SKM-1 treated with dmso at 0.1 percent for 144 hours (cell line): ENCODE data around the gene BOC.

Experiments used
- DNase-seq: peaks from one replicate; lab custom pipeline; 2025; ENCODE audit not compliant: unreplicated experiment; lab: John Stamatoyannopoulos, UW

Gene BOC

DNA sequence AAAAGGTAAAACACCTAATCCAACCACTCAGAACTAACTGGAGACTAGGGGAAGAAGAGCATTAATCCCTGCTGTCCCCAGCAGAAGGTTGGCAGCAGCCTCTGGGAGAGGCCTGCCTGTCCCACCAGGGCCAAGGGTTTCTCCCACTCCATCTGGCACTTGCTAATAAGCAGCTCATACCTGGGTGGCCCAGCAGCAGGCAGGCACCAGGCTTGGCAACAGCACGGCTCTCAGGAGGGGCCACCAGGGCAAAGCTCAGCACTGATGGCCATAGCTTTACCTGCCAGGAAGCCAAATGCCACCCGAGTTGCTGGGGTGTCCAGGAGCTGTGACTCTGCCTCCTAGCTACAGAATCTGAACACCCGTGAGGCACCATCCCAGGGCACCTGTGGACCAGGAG lies 58.3 kb downstream of the BOC start:
- no peak for DNase-seq

DNA sequence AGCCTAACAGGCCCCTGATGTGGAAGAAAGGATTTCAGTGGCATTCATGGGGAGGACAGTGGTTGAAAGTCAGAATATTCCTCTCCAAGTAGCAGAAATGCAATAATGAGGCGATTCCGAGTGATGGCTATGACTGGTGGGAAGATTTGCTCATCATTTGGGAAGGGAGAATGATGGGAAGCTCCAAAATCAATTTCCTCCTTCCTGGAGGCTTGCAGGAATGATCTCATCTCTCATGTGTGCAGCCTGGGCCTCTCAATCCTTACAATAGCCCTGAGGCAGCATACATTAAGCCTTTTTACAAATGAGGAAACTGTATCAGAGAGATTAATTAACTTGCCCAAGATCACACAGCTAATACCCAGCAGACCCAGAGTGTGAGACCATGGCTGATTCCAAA lies 58.7 kb downstream of the BOC start:
- no peak for DNase-seq

DNA sequence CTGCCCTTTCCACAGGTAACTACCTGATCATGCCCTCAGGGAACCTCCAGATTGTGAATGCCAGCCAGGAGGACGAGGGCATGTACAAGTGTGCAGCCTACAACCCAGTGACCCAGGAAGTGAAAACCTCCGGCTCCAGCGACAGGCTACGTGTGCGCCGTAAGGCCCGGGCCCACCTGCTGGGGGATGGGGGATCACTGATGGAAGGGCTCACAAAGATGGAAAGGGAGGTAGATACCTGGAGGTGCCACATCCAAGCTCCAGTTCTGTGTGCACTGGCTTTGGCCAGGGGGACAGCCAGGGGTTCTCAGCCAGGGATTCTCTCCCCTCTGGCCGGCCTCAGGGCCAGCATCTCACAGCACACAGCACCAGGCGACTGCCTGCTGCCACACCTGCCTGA lies 59.4 kb downstream of the BOC start:
- DNase-seq = no peak

DNA sequence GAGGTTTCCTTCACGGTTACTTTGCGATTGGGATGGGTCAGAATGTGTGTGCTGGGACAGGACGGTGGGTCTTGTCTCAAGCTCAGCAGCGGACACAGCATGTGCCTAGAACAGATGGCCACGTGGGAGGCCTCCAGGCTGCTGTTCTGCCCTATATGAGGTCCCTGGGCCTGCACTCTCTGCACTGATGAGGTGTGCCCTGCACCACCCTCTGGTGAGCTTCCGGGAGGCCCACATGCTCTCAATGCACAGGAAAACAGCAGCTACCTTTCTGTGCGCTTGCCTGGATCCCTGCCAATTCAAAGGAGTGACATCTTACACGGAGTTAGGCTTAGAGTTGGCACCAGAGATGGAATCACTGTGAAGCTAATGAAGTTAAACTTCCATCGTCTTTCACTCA lies 59.8 kb downstream of the BOC start:
- DNase-seq = no peak

DNA sequence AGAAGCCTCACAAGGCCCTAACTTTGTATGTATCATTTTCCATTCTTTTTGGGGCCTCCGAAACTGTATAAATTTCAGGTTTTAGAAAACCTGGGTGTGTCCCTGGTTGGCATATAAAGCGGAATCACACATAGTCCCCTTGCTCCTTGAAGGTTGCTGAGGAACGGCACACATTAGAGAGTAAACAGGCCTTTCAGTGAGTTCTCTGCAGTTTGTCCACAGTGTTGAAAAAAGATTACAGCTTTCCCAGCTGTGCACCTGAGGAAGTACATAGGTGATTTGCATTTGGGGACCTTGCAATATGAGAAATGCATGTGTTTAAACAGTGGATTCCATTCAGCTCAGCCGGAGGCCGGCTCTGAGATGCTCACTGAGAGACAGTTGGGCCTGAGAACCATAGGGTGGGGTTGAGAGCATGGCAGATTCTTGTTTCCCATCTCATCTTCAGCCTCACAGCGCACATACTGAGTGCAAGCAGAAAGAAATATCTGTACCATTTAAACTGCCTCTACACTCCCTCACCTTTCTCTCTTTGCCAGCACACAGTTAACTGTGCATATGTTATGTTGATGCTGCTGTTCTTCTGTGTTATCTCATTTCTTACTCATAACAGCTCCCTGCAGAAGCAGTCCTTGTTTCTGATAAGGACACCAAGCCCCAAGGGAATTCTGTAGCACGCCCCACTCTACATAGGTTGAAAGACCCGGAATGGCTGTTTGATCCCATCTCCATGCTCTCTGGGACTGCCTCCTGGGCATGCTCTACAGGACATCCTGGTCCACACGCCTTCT lies 60.4 kb downstream of the BOC start:
- no peak for DNase-seq

DNA sequence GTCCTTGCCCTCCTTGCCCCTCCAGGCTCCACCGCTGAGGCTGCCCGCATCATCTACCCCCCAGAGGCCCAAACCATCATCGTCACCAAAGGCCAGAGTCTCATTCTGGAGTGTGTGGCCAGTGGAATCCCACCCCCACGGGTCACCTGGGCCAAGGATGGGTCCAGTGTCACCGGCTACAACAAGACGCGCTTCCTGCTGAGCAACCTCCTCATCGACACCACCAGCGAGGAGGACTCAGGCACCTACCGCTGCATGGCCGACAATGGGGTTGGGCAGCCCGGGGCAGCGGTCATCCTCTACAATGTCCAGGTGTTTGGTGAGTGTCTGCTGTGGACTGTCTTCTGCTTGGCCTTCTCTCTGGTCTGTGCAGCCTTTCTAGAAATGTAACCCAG lies 61.0 kb downstream of the BOC start:
- no peak for DNase-seq

DNA sequence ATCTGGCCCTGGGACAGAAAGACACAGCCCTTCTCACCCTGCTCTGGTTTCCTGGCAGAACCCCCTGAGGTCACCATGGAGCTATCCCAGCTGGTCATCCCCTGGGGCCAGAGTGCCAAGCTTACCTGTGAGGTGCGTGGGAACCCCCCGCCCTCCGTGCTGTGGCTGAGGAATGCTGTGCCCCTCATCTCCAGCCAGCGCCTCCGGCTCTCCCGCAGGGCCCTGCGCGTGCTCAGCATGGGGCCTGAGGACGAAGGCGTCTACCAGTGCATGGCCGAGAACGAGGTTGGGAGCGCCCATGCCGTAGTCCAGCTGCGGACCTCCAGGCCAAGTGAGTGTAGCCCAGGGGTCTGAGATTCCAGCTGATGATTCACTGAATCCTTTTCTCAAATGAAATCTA lies 61.7 kb downstream of the BOC start:
- no peak for DNase-seq

DNA sequence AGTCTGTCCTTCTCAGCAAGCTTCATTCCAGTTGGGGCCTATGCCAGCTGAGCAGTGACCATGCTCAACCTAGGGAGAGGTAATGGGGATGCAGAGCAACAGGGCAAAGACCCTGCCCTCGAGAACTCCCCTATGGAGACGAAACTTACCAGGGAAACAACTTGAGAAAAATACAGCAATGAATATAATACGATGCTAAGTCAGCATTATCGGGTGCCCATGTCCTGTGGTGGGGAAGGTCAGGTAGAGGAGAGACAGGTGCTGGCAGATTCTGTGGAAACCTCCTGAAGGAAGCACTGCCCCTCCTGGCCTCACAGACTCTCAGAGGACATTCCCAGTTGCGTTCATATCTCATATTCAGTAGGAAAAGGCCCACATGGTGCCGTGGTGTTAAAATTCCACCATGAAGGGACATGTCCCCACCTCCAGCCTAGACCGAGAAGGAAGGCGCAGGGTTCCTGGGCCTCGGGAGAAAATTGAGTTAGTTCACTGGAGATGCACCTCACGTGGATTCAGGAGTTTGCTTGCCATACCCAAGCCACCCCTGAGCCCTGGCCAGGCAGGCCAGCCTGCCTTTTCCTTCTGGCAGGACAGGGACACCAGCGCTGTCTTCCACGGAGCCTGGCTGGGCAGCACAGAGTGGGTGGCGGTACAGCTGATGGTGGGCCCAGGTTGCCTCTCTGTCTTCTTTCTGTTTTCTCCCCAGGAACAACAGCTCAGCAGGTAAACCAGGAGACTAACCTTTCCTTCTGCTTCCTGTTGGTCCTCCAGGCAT lies 62.4 kb downstream of the BOC start:
- DNase-seq = no peak

DNA sequence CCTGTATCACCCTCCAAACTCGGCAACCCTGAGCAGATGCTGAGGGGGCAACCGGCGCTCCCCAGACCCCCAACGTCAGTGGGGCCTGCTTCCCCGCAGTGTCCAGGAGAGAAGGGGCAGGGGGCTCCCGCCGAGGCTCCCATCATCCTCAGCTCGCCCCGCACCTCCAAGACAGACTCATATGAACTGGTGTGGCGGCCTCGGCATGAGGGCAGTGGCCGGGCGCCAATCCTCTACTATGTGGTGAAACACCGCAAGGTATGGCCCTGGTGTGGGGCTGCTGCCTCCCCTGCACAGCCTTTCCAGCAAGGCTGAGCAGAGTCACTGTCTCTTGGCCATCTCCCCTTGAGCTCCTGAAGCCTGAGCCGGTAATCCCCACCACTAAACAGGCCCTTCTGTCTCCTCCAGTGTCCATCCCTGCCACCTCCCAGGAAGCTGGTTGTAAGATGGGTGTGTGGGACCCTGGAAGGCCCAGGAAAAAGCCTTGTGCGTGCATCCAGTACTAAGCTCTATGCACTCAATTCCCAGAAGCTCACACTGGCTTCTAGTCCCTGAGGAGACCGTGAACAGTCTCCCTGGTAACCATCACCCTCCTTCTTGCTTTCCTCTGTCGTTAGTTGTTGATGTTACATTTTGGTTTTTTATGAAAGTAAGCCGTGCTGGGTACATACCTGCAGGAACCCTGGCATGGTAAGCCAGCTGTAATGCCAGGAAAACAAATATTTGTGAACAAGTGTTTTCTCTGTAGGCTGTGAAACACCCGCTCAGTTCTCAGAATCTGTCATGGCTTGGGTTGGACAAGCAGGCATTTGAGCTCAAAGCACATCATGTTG lies 63.3 kb downstream of the BOC start:
- no peak for DNase-seq

DNA sequence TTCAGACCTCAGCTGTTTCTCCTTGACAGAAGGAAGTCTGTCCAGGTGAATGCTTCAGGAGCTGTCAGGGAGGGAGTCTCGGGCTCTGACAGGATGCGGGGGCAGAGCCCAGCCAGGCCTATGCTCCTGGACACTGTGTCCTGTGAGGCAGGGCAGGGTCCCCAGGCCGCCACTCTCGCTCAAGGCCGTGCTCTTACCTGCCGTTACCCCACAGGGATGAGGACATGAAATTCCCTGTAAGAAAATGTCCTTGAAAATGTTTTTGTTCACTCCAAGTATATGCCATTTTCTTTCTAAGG lies 63.9 kb downstream of the BOC start:
- DNase-seq = no peak

DNA sequence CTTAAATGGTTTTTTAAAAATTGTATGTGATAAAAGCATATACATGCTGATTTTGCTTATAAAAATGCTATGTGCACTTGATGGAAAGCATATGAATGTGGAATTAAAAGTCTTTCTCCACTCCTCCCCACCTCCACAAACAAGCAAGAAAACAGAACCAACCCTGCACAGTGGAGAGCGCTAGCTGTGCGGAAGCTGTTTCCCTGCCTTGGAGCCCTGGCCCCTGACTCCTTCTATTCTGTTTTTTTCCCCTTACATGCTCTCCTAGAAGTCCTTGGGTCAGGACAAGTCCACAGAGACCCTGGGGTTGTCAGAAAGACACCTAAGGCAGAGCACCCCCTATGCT lies 64.2 kb downstream of the BOC start:
- no peak for DNase-seq

DNA sequence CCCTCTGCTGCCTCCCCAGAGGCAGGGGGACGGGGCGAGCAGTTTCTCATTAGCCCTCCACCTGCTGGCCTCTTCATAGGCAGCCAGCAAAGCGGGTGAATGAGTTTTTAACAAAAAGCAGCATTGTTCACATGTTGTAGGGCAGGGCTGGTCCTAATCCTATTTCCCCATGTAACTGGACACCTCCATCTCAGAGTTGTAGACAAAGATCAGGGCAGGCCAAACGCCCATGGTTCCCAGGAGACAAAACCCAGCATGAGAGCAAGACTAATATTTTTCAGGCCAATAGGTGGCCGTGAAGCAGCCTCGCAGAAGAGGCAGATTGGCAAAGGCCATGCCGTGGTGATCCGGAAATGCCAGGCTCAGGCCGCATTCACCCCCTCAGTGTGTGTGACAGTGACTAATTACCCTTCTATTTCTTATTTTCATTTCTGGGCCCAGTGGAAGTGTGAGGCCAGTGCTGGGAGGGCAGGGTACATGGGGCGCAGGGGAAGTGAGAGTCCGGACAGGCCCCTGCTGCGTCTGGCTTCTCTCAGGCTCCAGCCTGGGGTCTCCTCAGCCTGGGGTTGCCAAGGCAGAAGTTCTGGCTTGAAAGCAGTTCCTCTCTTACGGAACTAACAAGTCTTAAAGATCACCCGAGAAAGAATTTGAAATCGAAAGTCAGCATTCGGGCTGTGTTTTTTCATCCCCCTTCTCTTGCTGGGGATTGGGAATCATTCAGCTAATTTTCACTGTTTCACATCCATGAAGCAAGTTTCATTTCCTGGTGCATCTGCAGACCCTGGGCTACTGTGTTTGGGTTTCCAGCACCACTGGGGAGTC lies 64.8 kb downstream of the BOC start:
- no peak for DNase-seq

DNA sequence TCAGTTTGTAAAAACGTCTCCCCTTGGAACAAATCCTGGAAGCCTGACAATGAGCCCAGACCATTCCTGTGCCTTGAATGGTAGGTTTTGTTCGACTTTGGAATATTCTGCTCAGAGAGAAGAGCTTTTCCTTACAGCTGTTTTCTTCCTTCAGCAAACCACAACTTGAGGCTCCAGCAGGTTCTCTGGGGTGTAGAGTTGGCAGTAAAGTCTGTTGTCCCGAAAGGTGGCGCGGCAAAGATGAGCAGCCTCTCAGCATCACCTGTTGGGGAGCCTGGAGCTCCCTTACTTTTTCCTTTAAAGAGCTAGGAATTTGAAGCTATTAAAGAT lies 65.4 kb downstream of the BOC start:
- no peak for DNase-seq

DNA sequence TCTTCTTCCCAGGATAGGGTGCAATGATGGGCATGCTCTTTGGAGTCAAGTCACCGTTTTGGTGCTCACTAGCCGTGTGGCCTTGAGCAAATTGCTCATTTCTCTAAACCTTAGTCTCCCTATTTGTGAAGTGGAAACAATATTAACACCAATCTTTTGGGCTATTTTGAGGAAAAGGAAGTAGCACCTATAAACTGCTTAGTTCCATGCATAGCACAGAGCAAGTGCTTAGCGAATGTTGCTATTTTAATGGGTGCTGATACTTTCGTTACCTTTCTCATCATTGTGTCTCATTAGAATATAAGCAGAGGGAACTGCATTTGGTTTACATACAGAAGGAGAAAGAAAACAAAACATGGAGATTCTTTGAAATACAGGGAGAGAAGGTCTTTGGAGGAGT lies 66.1 kb downstream of the BOC start:
- DNase-seq = no peak

DNA sequence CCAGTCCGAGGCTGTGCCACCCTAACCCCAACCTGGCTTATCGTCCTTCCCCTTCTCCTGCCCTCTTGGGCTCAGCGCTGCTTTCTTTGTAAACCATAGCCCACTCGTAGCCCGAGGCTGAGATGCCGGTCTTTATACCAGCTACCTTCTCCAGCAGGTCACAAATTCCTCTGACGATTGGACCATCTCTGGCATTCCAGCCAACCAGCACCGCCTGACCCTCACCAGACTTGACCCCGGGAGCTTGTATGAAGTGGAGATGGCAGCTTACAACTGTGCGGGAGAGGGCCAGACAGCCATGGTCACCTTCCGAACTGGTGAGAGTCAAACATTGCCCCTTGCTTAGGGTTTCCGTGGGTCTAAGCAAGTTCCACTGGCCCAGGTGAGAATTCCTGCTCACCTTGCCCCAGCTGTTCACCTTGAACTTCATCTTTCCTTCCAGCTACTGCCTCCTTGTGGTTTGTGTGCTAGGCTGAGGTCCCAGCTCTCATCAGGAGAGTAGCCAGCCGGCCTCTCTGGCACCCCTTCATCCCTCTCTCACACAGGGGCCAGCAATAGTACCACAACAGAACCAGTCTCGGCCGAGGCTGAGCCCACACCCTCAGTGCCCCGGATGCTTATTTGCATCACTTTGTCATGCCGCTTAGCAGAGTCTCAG lies 66.7 kb downstream of the BOC start:
- DNase-seq = no peak

DNA sequence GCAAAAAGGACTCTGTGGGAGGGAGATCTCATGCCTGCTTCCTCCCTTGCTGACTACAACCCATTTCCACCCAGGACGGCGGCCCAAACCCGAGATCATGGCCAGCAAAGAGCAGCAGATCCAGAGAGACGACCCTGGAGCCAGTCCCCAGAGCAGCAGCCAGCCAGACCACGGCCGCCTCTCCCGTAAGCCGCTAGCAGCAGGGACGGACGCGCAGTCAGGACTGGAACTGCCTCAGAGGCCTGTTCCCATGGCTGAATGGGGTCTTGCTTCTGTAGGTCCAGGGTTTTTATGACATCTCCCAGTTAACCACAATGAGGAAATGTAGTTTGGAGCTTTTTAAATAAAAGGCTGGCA lies 67.2 kb downstream of the BOC start:
- DNase-seq = no peak

DNA sequence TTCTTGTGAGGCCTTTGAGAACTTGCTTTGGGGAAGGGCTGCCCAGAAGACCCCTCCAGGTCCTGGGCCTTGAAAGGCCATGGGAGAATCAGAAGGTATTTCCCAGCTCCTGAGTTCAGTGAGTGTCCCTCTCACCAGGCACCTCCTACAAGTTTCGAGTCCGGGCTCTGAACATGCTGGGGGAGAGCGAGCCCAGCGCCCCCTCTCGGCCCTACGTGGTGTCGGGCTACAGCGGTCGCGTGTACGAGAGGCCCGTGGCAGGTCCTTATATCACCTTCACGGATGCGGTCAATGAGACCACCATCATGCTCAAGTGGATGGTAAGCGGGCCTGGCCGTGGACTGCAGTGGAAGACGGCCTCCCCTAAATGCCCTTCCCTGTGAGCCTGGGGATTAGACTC lies 68.3 kb downstream of the BOC start:
- no peak for DNase-seq

DNA sequence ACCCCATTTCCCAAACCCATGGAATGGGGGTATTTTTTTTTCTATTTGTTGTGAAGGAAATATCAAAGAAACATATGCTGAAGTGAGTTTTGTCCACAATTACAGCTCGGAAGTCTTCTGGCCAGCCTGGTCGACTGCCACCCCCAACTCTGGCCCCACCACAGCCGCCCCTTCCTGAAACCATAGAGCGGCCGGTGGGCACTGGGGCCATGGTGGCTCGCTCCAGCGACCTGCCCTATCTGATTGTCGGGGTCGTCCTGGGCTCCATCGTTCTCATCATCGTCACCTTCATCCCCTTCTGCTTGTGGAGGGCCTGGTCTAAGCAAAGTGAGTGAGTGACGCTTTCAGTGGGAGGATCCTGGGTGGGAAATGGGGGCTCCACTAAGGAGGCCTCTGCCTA lies 71.9 kb downstream of the BOC start:
- no peak for DNase-seq

DNA sequence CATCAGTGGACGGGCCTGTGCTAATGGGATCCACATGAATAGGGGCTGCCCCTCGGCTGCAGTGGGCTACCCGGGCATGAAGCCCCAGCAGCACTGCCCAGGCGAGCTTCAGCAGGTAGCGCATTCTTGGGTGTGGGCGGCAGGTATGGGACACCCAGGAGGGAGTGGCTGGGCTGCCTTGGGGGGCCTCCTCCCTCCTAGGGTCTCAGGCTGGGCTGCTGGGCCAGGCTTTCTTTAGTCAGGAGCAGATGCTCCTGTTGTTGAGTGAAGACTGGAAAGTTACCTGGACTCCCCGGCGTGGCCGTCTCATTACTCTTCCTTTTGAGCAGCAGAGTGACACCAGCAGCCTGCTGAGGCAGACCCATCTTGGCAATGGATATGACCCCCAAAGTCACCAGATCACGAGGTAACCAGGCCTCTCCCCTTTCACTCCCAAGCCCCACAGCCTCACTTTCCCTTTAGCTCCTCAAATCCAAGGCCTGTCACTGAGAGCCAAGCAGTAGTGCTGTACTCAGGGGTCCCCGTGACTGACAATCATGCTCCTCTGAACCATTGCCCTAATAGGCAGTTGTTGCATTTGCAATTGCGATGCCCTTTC lies 73.2 kb downstream of the BOC start:
- no peak for DNase-seq

DNA sequence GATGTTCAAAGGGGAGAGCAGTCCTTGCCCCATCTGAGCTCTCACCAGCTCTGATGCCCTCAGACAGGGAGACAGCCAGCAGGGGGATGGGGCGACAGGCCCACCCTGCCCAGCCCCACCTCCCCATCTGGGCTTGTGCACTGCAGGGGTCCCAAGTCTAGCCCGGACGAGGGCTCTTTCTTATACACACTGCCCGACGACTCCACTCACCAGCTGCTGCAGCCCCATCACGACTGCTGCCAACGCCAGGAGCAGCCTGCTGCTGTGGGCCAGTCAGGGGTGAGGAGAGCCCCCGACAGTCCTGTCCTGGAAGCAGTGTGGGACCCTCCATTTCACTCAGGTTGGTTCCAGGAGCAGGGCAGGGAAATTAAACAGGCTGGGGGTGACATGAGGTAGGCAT lies 73.9 kb downstream of the BOC start:
- DNase-seq = no peak

DNA sequence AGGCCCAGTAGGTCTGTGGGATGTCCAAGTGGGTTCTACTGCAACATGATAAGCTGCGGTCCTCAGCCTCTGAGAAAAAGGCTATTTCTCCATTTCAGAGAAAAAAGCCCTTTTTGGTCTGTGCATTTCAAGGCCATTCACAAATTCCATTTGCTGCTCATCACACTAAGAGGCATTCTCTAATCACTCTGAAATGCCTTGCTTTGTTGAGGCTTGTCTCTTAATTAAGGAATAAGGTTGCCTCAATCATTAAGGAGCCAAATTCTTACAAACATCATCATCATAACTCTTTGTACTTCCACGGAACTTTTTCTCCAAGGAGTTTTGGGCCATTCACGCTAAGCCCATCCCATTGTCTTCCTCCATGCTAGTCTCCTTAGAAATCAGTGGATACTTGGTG lies 74.4 kb downstream of the BOC start:
- no peak for DNase-seq
